ENCODE measurements around the gene CHCHD10. TPM values are rescaled to one million over a fixed set of nuclear protein-coding genes. Genes with fewer than 3 reads are reported as not detected.

The CHCHD10 gene
- total and polyA plus RNA-seq, 2 of the 13 experiments (the other 11 are each of a cell fraction or from before 2014, with no cell fraction given), result 37.0 to 62.8 TPM

GRCh38 chr22:23764899-23765881 lies 2.6 kb downstream of the CHCHD10 start (continued):
- TF ChIP-seq MAFG (CRISPR knock-in tag; IDR thresholded peaks at IDR 0.05), result no peak
- TF ChIP-seq ZNF615 (CRISPR knock-in tag; IDR thresholded peaks at IDR 0.05; ENCODE audit: borderline replicate concordance), result no peak
- TF ChIP-seq ZNF264 (CRISPR knock-in tag; IDR thresholded peaks at IDR 0.05), result no peak
- no peak for TF ChIP-seq JUN (CRISPR knock-in tag; IDR thresholded peaks at IDR 0.05)
- TF ChIP-seq SNAPC2 (CRISPR knock-in tag; IDR thresholded peaks at IDR 0.05), result no peak
- no peak for TF ChIP-seq ATF6 (CRISPR knock-in tag; conservative IDR thresholded peaks at IDR 0.05)
- TF ChIP-seq ZNF713 (CRISPR knock-in tag; IDR thresholded peaks at IDR 0.05), result no peak
- no peak for TF ChIP-seq ZNF362 (CRISPR knock-in tag; IDR thresholded peaks at IDR 0.05; ENCODE audit: borderline replicate concordance)
- TF ChIP-seq ZKSCAN8 (CRISPR knock-in tag; IDR thresholded peaks at IDR 0.05; ENCODE audit: borderline replicate concordance), result no peak
- TF ChIP-seq TFAP4 (IDR thresholded peaks at IDR 0.05; ENCODE audit: borderline replicate concordance, low read depth), result peak; percentile 61; the same call in 1 of the 2 replicates
- TF ChIP-seq SMAD9 (CRISPR knock-in tag; IDR thresholded peaks at IDR 0.05), result no peak
- TF ChIP-seq SAP130 (CRISPR knock-in tag; IDR thresholded peaks at IDR 0.05; ENCODE audit: low read depth), result peak; percentile 29; the same call in 1 of the 2 replicates
- TF ChIP-seq ZMYM4 (CRISPR knock-in tag; IDR thresholded peaks at IDR 0.05), result no peak
- no peak for TF ChIP-seq ZNF629 (CRISPR knock-in tag; conservative IDR thresholded peaks at IDR 0.05)
- TF ChIP-seq ELK4 (CRISPR knock-in tag; IDR thresholded peaks at IDR 0.05; ENCODE audit: borderline replicate concordance), result no peak
- no peak for TF ChIP-seq TARDBP (CRISPR knock-in tag; IDR thresholded peaks at IDR 0.05)
- no peak for TF ChIP-seq ZNF563 (CRISPR knock-in tag; IDR thresholded peaks at IDR 0.05)
- no peak for TF ChIP-seq NAIF1 (CRISPR knock-in tag; IDR thresholded peaks at IDR 0.05; ENCODE audit: borderline replicate concordance)
- TF ChIP-seq RXRB (CRISPR knock-in tag; IDR thresholded peaks at IDR 0.05; ENCODE audit: borderline replicate concordance), result peak; percentile 54; the same call in 1 of the 2 replicates
- TF ChIP-seq CSRNP1 (CRISPR knock-in tag; IDR thresholded peaks at IDR 0.05), result no peak
- no peak for TF ChIP-seq MLX (CRISPR knock-in tag; IDR thresholded peaks at IDR 0.05)
- TF ChIP-seq ZNF335 (CRISPR knock-in tag; IDR thresholded peaks at IDR 0.05), result 0 out of 2 replicates have a peak, but pooled peaks have one; percentile 32
